Upper lobe of right lung (tissue), 1 donor: Measurements from ENCODE around the gene PTP4A2. TPM values are rescaled to one million over a fixed set of nuclear protein-coding genes. Genes with fewer than 3 reads are reported as not detected.

Experiments used
- ATAC-seq: fragments of 200-7000 bp; cut with Tn5 transposase; one replicate; pipeline ENCODE4 v1.9.1; 2020; ENCODE audit warnings: mild to moderate bottlenecking, moderate library complexity
- DNase-seq: peaks from one replicate; pipeline ENCODE4 v3.0.0-alpha.2; 2020
- H3K27ac ChIP-seq: fragments of 200-600 bp; one replicate; pipeline ENCODE4 v1.8.0; 2022
- H3K27me3 ChIP-seq: fragments of 200-600 bp; one replicate; pipeline ENCODE4 v1.8.0; 2022; ENCODE audit warnings: mild to moderate bottlenecking
- H3K36me3 ChIP-seq: fragments of 200-600 bp; one replicate; pipeline ENCODE4 v1.8.0; 2022
- H3K4me1 ChIP-seq: fragments of 200-600 bp; one replicate; pipeline ENCODE4 v1.8.0; 2022
- H3K4me3 ChIP-seq: fragments of 200-600 bp; one replicate; pipeline ENCODE4 v1.8.0; 2022; ENCODE audit warnings: mild to moderate bottlenecking
- H3K9me3 ChIP-seq: fragments of 200-600 bp; one replicate; pipeline ENCODE4 v1.8.0; 2022
- CTCF ChIP-seq: fragments of 200-600 bp; IDR thresholded peaks from one replicate; pipeline ENCODE4 v1.8.0; 2022; ENCODE audit warnings: antibody characterized with exemption
- intact Hi-C: fragments of 100-400 bp; cut with DNase I; formaldehyde crosslinking; loops from one replicate; pipeline ENCODE4 v1.11.0; 2022
- total RNA-seq: library from RNA; stranded (reverse); fragmentation: NEBNext Ultra II Directional; extraction: Animal tissue kit (Norgen Biotek cat#: 25700); gene quantifications from one replicate; pipeline ENCODE4 v1.2.1, GENCODE V29; 2021
- donor health status: DM: no; HTN: yes; CAD: no; lungs with severe emphysema.

Gene PTP4A2
- total RNA-seq, 1 donor from 2014 or later = 244 TPM

DNA sequence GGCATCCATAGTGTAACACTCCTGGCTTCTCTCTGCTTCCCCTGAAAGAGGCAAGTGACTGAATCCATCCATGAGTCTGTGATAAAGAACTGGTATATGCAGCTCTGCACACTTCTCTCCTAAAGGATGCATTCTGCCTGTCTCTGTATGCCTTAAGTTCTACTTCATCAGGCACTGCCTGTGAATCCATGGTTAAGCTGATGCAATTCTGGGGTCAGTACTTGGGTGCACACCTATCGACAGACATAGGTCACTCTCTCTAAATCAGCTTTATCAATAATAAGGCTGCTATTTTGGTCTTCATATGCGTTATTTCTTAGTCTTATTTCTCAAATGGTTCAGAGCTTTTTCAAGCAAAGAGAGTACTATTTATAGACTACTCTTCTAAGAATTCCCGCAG, 32.7 kb upstream of the PTP4A2 start:
- H3K36me3 ChIP-seq = no peaks in the 10 kb centered on the region
- intact Hi-C loops = no loop called here
- DNase-seq (no peak), ATAC-seq (no peak)
- H3K9me3 ChIP-seq = no peaks in the 10 kb centered on the region
- no peaks in the 10 kb centered on the region for H3K4me1 ChIP-seq
- no peak for TF ChIP-seq CTCF
- H3K4me3 ChIP-seq = no peak overlapping the region
- H3K27me3 ChIP-seq = no peaks in the 10 kb centered on the region
- no peak overlapping the region for H3K27ac ChIP-seq

GRCh38 chr1:31961536-31961935, 23.4 kb upstream of the PTP4A2 start:
- ATAC-seq (no peak), DNase-seq (no peak)
- intact Hi-C loops = no loop called here
- Histone ChIP-seq H3K4me3 (no peak overlapping the region), H3K4me1 (peaks cover 10% of the 10 kb centered on the region), H3K27me3 (no peaks in the 10 kb centered on the region), H3K27ac (no peak overlapping the region), H3K9me3 (no peaks in the 10 kb centered on the region), H3K36me3 (no peaks in the 10 kb centered on the region)
- TF ChIP-seq CTCF = no peak

GRCh38 chr1:31959521-31960340, 21.6 kb upstream of the PTP4A2 start:
- no peak for TF ChIP-seq CTCF
- H3K4me1 ChIP-seq = peaks cover 28% of the 10 kb centered on the region
- no peak for DNase-seq

GRCh38 chr1:31957701-31958674, 19.8 kb upstream of the PTP4A2 start:
- Histone ChIP-seq H3K36me3 (no peaks in the 10 kb centered on the region), H3K27ac (no peak overlapping the region), H3K9me3 (no peaks in the 10 kb centered on the region), H3K27me3 (no peaks in the 10 kb centered on the region), H3K4me1 (peaks cover 40% of the 10 kb centered on the region), H3K4me3 (no peak overlapping the region)
- DNase-seq = no peak
- intact Hi-C loops = loop anchor here (10.0 kb wide), 1 partner anchor 143 kb away; the partner anchor contains the start of gene SPOCD1
- TF ChIP-seq CTCF = no peak
- peak; percentile 35 for ATAC-seq

More at GRCh38 chr1:31959521-31960340, 21.6 kb upstream of the PTP4A2 start:
- H3K27ac ChIP-seq = no peak overlapping the region
- H3K4me3 ChIP-seq = no peak overlapping the region
- H3K36me3 ChIP-seq = no peaks in the 10 kb centered on the region
- ATAC-seq = no peak
- intact Hi-C loops = loop anchor here (10.0 kb wide), 1 partner anchor 145 kb away; the partner anchor contains the start of gene SPOCD1
- H3K27me3 ChIP-seq = no peaks in the 10 kb centered on the region
- H3K9me3 ChIP-seq = no peaks in the 10 kb centered on the region

DNA sequence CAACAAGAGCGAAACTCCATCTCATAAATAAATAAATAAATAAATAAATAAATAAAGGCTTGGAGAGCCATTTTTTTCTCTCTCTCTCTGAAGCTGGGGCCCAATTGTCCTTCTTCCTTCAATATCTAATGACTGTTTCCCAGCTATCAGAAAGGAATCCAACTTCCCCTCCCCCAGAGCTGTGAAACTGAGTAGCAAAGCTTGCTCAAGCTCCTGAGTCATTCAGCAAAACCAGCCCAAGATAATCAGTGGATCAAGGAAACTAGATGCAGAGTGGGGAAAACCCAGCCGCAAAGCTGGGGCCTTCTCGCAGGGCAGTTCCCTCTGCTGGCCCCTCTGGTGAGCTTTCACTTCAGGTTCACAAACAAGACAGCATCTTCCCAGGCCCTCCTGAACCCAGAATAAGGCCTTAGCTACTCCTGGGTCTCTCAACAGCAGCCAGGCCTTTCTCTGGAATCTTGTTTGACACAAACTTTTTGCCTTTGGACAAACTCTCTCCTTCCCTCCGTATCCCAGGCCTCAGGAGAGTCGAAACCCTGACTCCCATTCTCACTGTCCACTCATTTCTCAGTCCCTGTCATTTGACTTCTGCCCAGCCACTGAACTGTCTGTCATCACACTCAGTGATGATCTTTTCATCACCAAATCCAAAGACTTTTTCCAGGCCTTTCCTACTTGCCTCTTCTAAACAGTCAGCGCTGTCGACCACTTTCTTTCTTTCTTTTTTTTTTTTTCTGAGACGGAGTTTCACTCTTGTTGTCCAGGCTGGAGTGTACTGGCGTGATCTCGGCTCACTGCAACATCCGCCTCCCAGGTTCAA, 18.0 kb upstream of the PTP4A2 start:
- ATAC-seq (peak; percentile 91), DNase-seq (peak; percentile 85)
- intact Hi-C loops = loop anchor here (10.0 kb wide), 1 partner anchor 141 kb away; the partner anchor contains the start of gene SPOCD1
- H3K4me1 ChIP-seq = peaks cover 40% of the 10 kb centered on the region
- H3K36me3 ChIP-seq = no peaks in the 10 kb centered on the region
- H3K27me3 ChIP-seq = no peaks in the 10 kb centered on the region
- H3K9me3 ChIP-seq = no peaks in the 10 kb centered on the region
- no peak overlapping the region for H3K4me3 ChIP-seq
- peak; percentile 45 for TF ChIP-seq CTCF
- H3K27ac ChIP-seq = peak overlapping the region; percentile 90
